Fibroblast of pulmonary artery (primary cell): ENCODE data around the gene ITGA11.

Experiments used
- DNase-seq: peaks from one replicate; pipeline ENCODE4 v3.0.0-alpha.2; 2010; ENCODE audit warnings: low read depth
- H3K4me3 ChIP-seq: replicated peaks from 2 replicates; pipeline ENCODE4 v1.5.1; 2011; ENCODE audit warnings: low read depth, mild to moderate bottlenecking, control low read depth, low read length, moderate library complexity
- CTCF ChIP-seq: IDR thresholded peaks from 2 replicates; pipeline ENCODE4 v1.5.1; 2011; ENCODE audit warnings: mild to moderate bottlenecking, control low read depth, low read length, inconsistent platforms; ENCODE audit errors: missing control alignments

ITGA11 gene

GRCh38 chr15:68412218-68412617, 19.7 kb downstream of the ITGA11 start:
- H3K4me3 ChIP-seq = no peak overlapping the region
- no peak for DNase-seq
- no peak for TF ChIP-seq CTCF

GRCh38 chr15:68411735-68412134, 20.2 kb downstream of the ITGA11 start:
- no peak overlapping the region for H3K4me3 ChIP-seq
- no peak for DNase-seq
- TF ChIP-seq CTCF = no peak

- no peak for TF ChIP-seq CTCF
- no peak for DNase-seq
Observed at GRCh38 chr15:68411343-68411675, 20.7 kb downstream of the ITGA11 start.

GRCh38 chr15:68410466-68411342, 21.3 kb downstream of the ITGA11 start:
- DNase-seq = no peak
- H3K4me3 ChIP-seq = no peak overlapping the region
- no peak for TF ChIP-seq CTCF

More at GRCh38 chr15:68411343-68411675, 20.7 kb downstream of the ITGA11 start:
- no peak overlapping the region for H3K4me3 ChIP-seq

DNA sequence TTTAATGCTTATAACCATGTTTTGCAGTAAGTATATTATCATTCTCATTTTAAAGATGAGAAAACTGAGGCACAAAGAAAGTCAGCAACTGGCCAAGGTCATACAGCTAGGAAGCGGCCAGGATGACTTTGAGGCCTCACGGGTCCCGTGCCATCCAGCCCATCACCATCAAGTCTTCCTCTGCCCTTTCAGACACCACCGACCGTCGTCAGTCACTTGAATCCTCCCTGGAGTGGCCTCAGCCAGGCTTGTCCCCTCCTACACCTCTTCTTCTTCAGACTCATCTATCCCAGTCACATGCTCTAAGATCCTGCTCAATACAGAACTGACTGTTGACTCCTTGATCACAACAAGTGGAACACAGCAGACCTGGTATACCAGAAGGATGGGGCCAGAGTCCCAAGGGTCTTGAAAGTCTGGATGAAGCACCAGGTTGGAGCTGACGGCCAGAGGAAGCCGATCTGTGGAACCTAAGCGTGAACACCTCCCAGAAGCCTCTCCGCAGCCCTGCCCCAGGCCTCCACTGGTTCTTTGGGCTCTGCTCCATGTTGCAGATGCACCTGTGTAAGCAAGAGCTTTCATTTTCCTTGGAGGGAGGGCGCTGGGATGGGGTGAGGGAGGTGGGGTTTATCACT, 22.1 kb downstream of the ITGA11 start:
- no peak overlapping the region for H3K4me3 ChIP-seq
- DNase-seq = no peak
- no peak for TF ChIP-seq CTCF

GRCh38 chr15:68408971-68409370, 23.0 kb downstream of the ITGA11 start:
- DNase-seq = no peak
- H3K4me3 ChIP-seq = no peak overlapping the region
- no peak for TF ChIP-seq CTCF
